A549 treated with CORT108297 at 1 μM for 4 hours (cell line): ENCODE measurements around the gene ENTPD8. TPM values are rescaled to one million over a fixed set of nuclear protein-coding genes. Genes with fewer than 3 reads are reported as not detected.

Experiments used
- total RNA-seq: library from RNA; stranded (reverse); fragments of 200-300 nt; extraction: Qiagen RNA extraction; gene quantifications from 5 replicates; pipeline ENCODE4 v1.2.3, GENCODE V29; 2022

ENTPD8 gene
- total RNA-seq = 0.21 to 0.27 TPM (median 0.24 TPM) in 5 replicates

GRCh38 chr9:137441289-137441934 is at the start of gene ENTPD8:
ENTPD8 (minus strand) TSS chr9:137441357; CDS start chr9:137438285, 3,072 bp downstream.

GRCh38 chr9:137459152-137459600 is 18.0 kb upstream of the ENTPD8 start, which contains the start of gene NSMF:
NSMF (minus strand) TSS chr9:137459334; CDS start chr9:137459102, 232 bp downstream.

GRCh38 chr9:137422604-137423513 is 18.3 kb downstream of the ENTPD8 start, which contains the start of the genes EXD3 and NOXA1:
EXD3 (minus strand) TSS chr9:137423162; CDS start chr9:137395357, 27,805 bp downstream.
NOXA1 (plus strand) TSS chr9:137423393; CDS start chr9:137423530, 137 bp downstream.

Other genes with a start within 250 kb of the ENTPD8 start
- gene TPRN, start 240.6 kb downstream of the ENTPD8 start, total RNA-seq = 6.2 to 10.5 TPM (median 10.1 TPM) in 5 replicates
- 35.3 to 48.6 TPM (median 45.8 TPM) in 5 replicates for gene TMEM203, start 235.7 kb downstream of the ENTPD8 start, total RNA-seq
- 11.5 to 21.6 TPM (median 18.2 TPM) in 5 replicates for gene NDOR1, start 235.7 kb downstream of the ENTPD8 start, total RNA-seq
- gene RNF208, start 219.1 kb downstream of the ENTPD8 start, total RNA-seq = 0.95 to 2.7 TPM (median 2.2 TPM) in 5 replicates
- 2.7 to 5.0 TPM (median 4.3 TPM) in 5 replicates for gene CYSRT1, start 216.2 kb downstream of the ENTPD8 start, total RNA-seq
- 0.09 to 0.24 TPM (median 0.14 TPM) in 5 replicates for gene RNF224, start 213.9 kb downstream of the ENTPD8 start, total RNA-seq
- gene SLC34A3, start 210.5 kb downstream of the ENTPD8 start, total RNA-seq = 0.07 to 0.14 TPM (median 0.10 TPM) in 4 of 5 replicates, not detected in the other
- 616 to 807 TPM (median 766 TPM) in 5 replicates for gene TUBB4B, start 200.1 kb downstream of the ENTPD8 start, total RNA-seq
- 0.07 TPM in 1 of 5 replicates, not detected in the others for gene STPG3, start 190.1 kb downstream of the ENTPD8 start, total RNA-seq
- 42.6 to 62.4 TPM (median 57.8 TPM) in 5 replicates for gene NELFB, start 186.0 kb downstream of the ENTPD8 start, total RNA-seq
- 17.1 to 31.6 TPM (median 26.1 TPM) in 5 replicates for gene TOR4A, start 163.6 kb downstream of the ENTPD8 start, total RNA-seq
- gene NRARP, start 139.1 kb downstream of the ENTPD8 start, total RNA-seq = 2.8 to 7.8 TPM (median 4.8 TPM) in 5 replicates
- gene EXD3, start 18.2 kb downstream of the ENTPD8 start, total RNA-seq = 4.9 to 7.8 TPM (median 7.0 TPM) in 5 replicates
- gene NOXA1, start 18.0 kb downstream of the ENTPD8 start, total RNA-seq = 0.78 to 2.3 TPM (median 2.0 TPM) in 5 replicates
- gene NSMF, start 18.0 kb upstream of the ENTPD8 start, total RNA-seq = 30.7 to 47.3 TPM (median 43.7 TPM) in 5 replicates
- gene PNPLA7, start 109.0 kb upstream of the ENTPD8 start, total RNA-seq = 0.37 to 1.1 TPM (median 0.76 TPM) in 5 replicates
- 45.9 to 97.5 TPM (median 93.9 TPM) in 5 replicates for gene MRPL41, start 110.5 kb upstream of the ENTPD8 start, total RNA-seq
- gene DPH7, start 137.6 kb upstream of the ENTPD8 start, total RNA-seq = 24.0 to 31.8 TPM (median 29.8 TPM) in 5 replicates
- gene ZMYND19, start 149.2 kb upstream of the ENTPD8 start, total RNA-seq = 39.2 to 57.2 TPM (median 54.5 TPM) in 5 replicates
- gene ARRDC1, start 164.3 kb upstream of the ENTPD8 start, total RNA-seq = 22.7 to 40.3 TPM (median 37.1 TPM) in 5 replicates
- gene EHMT1, start 177.6 kb upstream of the ENTPD8 start, total RNA-seq = 36.1 to 43.1 TPM (median 42.8 TPM) in 5 replicates